ENCODE measurements around the gene DENND1A.

Gene DENND1A

DNA sequence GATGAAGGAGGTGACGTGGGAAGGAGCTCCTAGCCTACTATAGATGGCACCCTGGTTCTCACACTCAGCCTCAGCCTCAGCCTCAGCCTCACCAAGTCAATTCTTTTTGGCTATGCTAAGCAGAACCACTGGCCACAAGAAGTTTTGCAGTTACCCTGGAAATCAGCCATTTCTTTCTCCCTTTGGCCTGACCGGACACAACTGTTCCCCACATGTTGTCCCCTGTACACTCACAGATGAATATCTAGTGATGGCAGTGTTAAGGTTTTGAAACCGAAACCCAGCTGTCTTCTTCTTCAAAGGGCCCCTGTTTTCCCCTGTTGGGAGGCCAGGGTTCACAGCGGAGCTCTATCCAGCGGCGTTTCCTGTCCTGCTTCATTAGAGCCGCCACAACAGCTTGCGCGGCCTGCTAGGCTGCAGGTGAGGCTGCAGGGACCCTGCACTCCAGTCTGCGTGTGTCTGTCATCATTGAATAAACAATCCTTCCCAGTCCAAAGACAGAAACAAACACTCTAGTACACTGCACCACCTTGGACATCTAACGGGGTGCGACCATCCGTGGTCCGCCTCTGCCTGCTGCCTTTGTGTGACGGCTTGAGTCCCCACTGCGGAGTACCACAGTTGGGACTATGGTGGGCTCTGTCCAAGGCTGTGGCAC, 250.5 kb downstream of the DENND1A start:
- no peak for DNase-seq

DNA sequence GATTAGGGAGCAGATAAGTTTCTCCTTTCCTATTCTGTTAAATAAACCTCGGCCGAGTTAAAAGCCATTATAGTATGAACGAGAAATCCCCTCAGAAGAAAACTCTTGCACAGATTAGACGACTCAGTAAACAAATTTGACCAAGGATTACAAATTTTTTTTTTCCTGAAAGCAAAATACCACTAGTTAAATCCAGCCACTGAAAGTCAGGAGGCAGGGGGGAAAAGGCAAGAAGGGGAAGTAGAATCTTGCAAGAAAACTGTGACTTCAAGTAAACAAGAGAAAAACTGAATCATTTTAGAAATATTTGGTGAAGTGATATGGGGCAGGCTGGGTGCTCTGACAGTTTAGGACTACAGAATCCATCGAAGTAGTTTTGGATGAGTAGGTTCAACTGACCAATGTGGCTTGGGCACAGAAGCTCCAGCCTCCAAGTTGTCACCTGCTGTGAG, 251.0 kb downstream of the DENND1A start:
- no peak for DNase-seq

DNA sequence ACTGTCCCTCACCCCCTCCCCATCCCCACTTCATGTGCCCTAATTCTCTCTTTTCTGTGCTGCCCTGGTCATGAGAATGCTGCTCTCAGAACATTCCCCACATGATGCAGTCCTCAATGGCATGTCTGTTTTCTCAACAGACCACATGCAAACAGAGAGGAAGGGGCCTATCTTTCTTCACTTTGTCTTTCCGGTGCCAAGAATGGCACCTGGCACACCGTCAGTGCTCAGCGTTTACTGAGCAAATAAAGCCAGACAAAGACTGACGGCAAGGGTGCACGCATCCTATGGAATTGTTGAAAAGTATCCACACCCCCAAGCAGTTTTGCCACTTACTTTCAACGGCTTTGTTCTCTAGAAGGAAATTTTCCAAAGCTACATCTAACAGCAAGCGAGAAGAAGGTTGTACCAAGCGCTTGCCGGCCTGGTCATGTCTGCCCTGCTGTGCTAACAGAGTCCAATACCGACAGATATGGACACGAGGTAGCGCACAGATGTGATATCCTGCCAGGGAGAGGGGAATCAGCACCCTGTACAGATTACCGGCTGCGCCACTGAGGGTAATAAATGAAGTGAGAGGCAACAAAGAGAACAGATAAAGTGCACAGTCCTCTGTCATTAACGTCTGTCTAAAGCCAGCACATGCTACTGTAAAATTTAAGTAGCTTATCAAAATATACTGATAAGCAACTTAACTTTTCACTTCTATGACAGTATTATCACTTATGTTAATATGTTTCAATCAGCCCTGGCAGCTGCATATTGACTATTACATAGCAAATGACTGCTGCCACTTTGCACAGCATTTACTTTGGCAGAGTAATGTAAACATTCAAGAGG, 251.7 kb downstream of the DENND1A start:
- DNase-seq, result no peak

DNA sequence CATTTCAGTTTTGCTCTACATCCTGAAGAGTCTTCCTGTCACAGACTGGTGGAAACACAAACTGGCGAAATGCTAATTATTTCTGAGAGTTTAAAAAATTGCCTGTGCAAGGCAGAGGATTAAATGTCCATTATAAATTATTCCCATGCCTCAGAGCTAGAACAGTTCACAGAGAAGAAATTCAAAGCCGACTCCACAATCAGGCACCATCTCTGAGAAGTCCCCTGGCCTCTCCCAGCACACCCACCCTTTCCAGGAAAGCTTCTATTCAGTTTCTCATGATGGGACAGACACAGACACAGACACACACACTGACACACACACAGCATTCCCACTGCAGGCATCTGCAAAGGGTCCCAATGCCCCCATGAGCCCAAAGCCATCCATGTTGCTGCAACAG, 253.1 kb downstream of the DENND1A start:
- no peak for DNase-seq

DNA sequence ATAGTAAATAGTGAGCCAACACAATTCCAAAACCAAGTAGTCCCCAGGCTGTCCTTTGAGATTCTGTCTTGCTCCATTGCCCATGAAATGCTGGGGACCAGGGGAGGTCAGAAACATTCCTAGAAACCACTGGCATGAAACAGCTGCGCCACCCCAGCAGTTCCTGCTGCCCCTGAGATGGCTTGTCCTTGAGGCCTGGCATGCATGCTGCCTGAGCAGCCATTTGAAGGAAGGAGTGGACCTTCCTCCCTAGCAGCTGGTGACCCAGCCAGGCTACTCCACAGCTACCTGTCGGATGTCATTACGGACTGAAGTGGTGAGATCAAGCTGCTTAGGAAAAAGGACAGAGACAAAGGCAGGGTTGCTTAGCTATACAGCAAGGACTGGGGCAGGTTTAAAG, 260.6 kb downstream of the DENND1A start:
- DNase-seq, result no peak

DNA sequence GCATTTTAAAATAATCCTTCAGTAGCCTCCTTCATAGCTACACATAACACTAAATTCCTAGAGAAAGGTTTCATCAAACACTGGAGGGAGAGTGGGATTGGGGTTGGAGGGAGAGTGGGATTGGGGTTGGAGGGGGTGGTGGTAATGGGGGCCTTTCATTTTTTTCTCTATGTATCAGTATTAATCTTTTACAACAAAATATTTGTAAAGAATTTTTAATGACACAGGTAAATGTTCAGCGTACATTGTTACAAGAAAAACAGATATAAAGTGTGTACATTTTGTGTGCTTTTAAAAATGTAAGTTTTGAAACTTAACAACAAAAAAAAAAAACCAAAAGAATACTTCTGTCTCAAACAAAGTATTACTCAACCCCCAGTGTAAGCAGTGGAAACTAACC, 266.4 kb downstream of the DENND1A start:
- no peak for DNase-seq

DNA sequence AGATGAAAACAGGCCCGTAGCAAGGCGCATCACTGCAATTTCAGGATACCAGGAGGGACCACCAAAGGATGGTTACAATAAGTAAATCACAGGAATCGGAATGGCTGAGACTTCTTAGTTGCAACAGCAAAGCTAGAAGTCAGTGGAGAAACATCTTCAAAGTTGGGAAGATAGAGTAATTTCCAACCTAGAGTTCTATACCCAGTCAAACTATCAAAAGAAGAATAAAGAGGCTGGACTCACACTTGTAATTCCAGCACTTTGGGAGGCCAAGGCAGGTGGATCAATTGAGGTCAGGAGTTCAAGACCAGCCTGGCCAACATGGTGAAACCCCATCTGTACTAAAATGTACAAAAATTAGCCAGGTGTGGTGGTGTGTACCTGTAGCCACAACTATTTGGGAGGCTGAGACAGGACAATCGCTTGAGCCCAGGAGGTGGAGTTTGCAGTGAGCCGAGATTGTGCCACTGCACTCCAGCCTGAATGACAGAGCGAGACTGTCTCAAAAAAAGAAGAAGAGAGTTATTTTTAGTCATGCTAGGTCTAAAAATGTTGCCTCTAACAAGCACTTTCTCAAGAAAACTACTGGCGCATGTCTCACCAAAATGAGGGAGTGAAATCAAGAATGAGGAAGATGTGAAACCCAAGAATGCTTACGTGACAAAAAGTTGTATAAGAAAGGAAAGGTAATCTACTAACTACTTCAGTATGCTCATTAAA, 267.7 kb downstream of the DENND1A start:
- no peak for DNase-seq

DNA sequence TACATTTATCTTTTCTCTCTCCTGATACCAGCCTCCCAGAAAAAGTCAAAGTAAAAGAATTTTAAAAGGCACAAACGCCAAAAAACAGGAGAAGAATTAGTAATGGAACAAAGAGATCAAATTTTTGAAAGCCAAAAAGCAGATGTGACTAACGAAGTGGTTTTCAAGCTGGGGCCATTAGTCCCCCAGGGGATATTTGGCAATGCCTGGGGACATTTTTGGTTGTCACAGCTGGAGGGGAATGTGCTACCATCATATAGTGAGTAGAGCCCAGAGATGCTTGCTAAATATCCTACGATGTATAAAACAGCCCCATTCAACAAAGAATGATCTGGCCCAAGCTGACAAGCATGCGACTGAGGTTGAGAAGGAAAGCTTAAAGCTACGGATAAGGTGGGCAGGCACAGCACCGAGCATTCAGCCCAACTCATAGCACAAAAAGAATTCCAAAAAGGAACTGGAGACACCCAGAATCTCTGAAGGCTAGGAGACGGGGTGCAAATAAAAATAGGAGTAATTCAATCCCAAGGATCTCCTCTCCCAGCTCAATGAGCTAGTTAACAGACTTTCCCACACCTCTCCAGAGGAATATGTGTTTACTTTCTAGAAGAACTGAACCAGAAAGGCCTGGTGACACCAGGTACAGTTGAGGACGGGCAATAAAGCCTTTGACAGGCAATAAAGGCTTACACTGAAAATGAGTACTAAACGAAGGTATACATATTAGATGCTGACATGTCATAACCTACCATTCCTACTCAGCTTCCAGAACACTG, 269.0 kb downstream of the DENND1A start:
- DNase-seq, result no peak

DNA sequence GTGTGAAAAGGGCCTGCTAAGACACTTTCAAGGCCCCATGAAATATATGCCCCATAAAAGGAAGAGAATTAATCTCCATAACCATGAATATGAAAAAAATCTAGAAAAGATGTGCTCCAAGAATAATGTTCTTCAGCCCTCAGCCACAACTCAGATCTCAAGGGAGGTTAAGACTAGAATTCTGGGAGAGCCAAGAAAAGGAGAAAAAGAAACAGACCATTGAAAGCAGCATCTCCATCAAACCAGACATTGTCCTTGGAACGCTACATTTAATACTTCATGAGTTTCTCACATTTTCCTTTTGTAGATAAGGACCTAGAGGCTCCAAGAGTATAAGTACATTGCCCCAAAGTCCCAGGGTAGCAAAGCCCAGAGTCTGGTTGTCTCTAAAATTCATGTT, 270.6 kb downstream of the DENND1A start:
- no peak for DNase-seq

DNA sequence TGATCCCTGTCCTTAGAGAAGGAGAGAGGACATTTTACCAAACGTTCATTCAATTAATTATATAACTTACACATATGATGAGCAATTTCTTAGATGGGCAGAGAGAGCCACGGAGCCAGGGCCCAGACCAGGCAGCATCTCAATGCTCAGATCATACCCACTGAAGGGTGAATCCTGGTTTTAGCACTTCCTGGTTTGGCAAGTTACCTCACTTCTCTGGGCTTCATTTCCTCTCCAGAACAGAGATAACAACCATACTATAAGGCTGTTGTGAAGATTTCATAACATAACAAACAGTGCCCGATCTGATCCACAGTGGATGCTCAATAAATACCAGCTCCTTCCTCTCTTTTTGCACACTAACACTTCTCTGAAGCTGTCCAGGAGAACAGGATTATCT, 271.1 kb downstream of the DENND1A start:
- no peak for DNase-seq

DNA sequence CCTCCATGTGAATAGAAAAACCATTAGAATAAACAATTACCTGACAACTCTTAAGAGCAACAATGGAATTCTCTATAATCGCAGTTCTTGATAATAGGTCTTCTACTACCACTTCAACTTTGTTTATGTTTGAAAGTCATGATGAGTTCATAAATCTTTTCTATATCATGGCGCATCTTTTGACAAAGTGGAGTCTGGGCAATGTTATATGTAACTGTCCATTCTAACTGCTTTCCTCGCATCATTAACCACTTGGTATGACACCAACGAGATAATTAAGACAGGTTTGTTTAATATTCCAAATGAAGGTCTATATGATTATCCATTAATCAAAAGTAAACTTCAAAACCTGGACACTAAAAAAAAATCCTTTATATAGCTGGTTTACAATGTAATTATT, 272.0 kb downstream of the DENND1A start:
- no peak for DNase-seq

DNA sequence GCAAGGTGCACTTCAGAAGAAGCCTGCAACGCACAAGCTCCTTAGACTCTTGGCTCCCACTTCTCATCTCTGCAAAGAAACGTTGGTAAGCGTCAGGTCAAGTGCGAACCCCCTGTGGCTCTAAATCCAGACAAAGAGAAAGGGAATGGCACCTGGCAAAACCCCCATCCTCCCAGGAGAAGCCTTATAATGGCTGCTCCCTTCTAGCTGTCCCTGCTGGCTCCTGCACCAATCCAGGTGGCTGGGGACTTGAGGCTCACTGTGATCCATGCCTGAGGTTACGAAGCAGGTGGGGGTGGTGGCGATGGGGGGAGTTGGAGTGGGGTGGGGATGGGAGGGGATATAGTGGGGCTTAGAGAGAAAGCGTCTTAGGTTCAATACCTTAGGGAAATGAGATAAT, 272.8 kb downstream of the DENND1A start:
- no peak for DNase-seq

DNA sequence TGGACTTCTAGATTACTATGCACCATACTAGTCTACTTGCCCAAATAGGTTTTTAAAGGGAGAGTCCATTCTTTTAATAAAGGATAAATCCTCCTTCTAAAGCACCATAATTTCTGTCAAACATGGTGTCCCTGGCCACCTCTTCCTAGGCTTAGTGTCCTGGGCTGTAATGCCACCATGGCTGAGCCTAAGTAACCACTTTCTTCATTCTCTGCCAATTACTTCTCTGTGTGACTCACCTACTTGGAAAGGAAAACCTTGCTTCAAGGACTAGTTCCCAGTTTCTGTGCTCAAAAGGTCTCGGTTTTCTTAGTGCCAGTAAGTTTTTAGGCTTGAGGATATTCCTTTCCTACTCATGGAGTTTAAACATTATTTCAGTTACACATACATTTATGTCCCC, 273.4 kb downstream of the DENND1A start:
- DNase-seq, result no peak

DNA sequence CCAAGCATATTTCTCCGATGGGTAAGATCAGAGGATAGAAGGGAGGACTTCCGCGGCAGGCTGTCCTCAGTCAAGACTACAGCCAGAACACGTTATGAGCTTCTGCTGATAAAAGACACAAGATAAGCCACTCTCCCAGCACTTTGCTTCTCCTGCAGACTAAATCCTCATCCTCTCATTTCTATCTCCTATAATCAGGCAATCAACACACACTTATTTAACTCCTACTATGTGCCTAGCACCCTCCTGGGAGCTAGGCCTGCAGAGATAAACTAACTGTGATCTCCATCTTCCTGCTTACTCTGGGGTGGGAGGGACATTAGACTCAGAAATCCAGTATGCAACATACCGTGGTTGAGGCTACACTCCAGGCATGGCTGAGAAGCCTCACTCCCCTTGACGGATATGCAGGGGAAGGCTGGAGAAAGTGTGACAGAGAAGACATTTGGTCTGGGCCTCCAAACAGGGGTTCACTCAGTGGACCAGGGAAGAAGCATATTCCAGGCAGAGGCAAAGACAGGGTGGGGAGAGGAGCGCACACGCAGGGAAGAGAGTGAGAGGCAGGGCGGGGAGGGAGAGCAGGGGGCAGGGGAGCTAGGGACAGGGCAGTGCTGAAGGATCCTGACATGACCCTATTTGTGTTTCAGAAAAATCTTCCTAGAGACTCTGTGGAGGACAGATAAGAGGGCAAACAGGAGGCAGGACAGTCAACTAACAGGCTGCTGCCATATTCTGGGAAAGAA, 274.1 kb downstream of the DENND1A start:
- no peak for DNase-seq

DNA sequence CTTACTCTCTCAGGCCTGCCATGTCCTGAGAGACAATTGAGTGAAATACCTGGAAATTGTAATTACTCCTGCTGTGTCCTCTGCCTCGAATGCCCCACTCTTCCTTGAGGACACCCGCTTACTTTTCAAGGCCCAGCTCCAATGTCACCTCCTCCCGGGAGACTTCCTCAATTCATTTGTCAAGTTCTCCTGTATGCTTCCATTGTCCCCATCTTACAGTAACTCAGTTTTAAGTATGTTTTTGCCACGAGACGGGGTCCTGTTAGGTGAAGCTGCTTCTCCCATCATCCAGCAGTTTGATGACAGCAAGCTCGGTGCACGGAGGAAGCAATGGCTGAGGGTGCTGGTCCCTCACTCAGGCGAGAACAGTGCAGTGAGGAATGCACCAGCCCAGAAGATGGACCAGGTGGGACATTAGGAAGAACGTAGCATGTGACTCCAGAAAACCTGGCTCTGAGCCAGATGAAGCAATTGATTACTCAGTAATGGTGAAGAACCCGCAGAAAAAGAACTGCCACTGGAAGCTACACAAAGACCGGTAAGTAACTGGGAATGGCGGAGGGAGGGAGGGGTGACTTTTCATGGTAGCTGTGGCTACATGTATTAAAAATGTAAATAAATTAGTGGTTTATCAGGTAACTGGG, 274.8 kb downstream of the DENND1A start:
- DNase-seq, result no peak

DNA sequence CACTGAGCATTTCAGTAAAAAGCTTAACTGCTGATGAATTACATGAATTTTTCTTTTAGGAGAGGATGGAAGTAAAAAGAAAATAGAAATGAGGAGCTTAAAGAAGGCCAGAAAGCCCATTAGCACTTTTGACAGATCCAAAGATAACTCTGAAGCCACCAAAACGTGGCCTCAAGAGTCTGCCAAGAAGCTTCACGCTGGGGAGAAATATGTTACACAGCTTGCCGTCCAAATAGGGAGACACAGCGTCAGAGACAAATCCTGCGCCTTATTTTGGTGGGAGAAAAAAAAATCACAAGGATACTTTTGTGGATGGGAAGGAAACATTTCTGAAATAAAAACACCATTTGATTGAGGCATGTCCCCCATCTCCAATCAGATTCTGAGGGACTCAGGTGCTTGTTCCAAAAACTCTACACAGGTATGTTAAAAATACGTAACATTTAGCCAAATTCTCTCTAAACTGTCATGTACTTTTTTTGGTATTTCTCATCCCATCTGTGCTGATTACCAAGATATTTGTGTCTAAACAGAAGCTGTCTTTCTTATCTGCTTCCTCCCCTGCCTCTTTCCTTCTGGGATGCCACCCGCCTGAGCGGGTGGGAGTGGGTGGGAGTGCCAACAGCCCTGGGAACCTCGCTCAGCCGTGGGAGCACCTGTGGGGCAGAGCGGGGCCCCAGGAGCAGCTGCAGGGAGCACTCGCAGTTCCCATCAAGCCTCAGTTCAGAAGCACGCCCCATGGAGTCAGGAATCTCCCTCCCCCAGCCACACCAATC, 275.5 kb downstream of the DENND1A start:
- no peak for DNase-seq

DNA sequence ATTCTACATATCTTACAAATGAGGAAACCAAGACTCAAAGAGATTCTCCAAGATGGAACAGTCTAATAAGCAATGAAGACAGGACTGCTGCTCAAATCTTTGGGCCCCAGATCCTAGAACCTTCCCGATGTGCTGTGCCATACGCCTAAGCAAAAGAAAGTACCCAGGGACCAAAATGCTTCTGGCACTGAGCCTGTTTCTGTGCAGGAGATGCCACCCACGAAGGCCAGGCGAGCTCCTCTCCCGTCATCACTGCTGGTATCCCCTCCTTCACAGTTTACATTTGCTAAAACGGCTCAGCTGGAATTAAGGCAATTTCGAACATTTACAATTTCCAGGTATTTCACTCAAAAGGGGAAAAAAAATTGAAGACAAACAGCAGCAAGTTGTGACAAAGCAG, 277.5 kb downstream of the DENND1A start:
- DNase-seq, result no peak

DNA sequence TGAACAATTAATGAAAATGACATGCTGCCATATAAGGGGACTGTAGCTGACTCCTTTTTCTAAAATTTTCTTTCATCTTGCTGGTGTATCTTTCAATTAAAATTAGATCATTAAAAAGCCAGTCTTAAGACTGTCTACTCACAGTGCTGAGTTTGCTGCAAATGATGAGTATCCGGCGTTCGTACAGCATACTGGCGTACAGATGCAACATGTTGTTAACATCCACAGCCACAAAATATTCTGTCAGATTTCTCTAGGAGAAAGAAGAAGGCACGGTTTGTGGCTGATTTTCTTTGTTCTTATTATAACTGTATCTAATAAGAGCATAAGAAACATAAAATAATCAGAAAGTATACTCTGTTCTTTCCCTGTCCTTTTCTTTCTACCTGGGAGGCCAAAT, 278.1 kb downstream of the DENND1A start:
- DNase-seq, result no peak

DNA sequence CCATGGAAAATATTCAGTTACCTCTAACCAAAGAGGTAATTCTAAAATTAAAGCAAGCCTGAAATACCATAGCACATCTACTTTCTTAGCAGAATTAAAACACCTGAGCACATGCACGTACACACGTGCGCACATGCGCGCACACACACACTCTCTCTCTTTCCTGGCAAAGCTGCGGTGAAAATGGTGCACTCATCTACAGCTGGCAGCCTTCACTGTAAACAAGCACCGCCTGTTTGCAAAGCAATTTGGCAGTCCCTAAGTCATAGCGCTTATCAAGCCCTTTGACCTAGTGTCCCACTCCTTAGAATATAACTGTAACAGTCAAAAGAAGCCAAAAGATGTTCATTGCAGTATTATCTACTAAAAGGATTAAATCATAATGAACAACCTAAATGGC, 278.7 kb downstream of the DENND1A start:
- DNase-seq, result no peak

DNA sequence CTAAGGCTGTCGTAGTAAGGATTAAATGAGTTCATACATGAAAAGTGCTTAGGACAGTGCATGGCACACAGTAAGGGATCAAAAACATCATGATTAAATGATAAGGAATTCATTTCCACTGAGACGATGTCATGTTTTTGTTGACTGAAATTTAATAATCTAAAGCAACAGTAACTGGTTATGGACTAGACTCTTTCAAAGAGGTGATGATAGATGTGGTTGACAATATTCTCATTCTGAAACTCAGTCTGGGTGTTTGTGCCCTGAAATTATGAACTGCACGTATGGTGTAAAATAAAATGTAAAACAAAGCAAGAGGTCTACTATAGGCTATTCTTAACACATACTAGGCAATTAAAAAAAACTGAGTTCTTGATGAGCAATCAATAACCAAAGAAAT, 280.0 kb downstream of the DENND1A start:
- DNase-seq, result no peak

DNA sequence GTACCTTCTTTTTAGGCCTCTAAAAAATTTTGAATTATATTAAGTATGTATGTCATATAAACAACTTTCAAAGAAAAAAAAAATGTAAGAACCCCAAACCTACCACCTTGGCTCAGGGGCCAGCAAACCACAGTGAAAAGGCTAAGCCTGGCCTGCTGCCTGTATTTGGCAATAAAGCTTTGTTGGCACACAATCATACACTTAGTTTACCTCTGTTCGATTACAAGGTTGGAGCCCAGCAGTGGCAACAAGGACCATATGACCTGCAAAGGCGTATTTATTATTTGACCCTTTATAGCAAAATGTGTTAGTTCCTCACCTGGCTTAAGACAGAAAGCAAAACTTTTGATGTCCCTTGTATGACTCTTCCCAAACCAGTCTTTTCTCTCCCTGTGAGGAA, 282.8 kb downstream of the DENND1A start:
- no peak for DNase-seq

Data from NCI-H2107 (cell line).